Fibroblast of skin of back (primary cell): ENCODE results near the gene TMEM91.

Source experiments
- DNase-seq: peaks from one replicate; pipeline ENCODE4 v3.0.0-alpha.2; 2013

The TMEM91 gene

GRCh38 chr19:41412953-41413352 is 36.6 kb downstream of the TMEM91 start:
- DNase-seq = no peak

- no peak for DNase-seq
Measured at GRCh38 chr19:41413947-41414346, 37.6 kb downstream of the TMEM91 start.

DNA sequence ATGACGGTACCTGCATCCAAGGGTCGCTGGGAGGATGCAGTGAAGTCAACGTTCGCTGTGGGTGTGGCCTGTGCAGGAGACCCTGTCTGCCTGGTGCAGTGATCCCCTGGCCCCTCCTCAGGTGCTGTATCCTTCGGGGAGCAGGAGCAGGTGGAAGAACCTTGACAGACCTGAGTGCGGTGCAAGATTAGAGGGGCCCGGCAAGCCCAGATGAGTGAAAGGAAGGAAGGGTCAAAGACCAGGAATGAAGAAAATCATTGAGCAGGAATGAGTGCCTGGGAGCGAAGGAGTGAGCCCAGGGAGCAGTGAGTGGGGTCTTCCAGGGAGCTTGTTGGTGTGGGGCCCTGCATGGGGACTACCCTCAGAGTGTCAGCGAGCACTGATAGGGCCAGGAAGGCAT is 38.1 kb downstream of the TMEM91 start:
- DNase-seq = no peak

DNA sequence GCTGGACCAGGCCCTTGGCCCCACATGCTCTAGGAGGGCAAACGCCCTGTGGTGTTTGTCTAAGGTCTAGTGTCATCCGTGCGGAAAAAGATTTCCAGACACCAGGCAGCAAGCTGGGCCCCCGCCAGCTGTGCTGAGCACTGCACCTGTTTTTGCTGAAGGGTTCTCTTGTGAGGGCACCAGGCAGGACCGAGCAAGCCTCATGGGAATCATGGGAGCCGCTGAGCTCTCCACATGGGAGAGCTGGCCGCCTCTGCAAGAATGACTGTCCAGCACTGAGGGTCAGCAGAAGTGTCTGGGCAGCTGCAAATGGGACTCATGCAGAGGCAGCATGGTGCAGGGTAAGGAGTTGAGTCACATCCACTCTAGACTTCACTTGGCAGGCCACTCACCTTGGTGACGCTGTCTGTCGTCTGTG is 38.8 kb downstream of the TMEM91 start:
- no peak for DNase-seq

- DNase-seq = no peak
Measured at GRCh38 chr19:41416194-41416674, 39.9 kb downstream of the TMEM91 start.

- no peak for DNase-seq
Measured at GRCh38 chr19:41420101-41420880, 44.0 kb downstream of the TMEM91 start.

GRCh38 chr19:41421314-41421713 is 45.0 kb downstream of the TMEM91 start:
- no peak for DNase-seq

DNA sequence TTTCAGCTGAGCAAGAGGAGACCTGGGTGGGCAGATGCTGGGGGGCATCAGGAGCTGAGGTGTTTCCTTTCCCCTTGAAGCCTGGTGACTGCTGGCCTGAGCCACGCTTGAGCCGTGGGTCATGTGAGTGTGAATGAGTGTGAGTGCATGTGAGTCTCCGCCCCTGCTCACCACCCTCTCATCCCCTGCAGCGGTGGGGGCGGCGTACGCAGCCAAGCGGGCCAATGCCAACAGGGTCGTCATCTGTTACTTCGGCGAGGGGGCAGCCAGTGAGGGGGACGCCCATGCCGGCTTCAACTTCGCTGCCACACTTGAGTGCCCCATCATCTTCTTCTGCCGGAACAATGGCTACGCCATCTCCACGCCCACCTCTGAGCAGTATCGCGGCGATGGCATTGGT is 45.6 kb downstream of the TMEM91 start:
- no peak for DNase-seq

- no peak for DNase-seq
Measured at GRCh38 chr19:41422456-41422855, 46.1 kb downstream of the TMEM91 start.

DNA sequence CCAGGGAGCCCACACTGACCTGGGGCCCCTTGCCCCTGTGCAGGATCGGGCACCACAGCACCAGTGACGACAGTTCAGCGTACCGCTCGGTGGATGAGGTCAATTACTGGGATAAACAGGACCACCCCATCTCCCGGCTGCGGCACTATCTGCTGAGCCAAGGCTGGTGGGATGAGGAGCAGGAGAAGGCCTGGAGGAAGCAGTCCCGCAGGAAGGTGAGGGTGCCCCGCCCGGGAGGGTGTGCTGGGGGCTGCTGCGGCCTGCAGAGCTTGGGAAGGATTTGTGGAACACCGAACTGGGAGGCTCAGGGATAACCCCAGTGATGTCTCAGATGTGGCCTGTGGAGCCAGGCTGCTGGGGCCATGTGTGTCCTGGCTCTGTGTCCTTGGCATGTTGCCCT is 46.6 kb downstream of the TMEM91 start:
- DNase-seq = no peak

DNA sequence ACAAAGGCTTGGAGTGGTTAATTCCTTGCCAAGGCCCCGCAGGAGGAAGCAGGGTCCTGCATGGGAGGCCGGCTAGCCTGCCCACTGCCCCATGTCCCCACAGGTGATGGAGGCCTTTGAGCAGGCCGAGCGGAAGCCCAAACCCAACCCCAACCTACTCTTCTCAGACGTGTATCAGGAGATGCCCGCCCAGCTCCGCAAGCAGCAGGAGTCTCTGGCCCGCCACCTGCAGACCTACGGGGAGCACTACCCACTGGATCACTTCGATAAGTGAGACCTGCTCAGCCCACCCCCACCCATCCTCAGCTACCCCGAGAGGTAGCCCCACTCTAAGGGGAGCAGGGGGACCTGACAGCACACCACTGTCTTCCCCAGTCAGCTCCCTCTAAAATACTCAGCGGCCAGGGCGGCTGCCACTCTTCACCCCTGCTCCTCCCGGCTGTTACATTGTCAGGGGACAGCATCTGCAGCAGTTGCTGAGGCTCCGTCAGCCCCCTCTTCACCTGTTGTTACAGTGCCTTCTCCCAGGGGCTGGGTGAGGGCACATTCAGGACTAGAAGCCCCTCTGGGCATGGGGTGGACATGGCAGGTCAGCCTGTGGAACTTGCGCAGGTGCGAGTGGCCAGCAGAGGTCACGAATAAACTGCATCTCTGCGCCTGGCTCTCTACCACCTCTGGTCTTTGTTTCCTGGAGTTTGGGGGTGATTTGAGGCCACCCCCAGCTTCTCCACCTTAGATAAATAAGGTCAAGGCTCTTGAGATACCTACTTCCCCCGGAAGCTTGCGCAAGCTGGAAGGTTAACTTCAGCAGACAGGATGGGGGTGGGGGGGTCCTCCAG is 48.2 kb downstream of the TMEM91 start:
- DNase-seq = no peak

DNA sequence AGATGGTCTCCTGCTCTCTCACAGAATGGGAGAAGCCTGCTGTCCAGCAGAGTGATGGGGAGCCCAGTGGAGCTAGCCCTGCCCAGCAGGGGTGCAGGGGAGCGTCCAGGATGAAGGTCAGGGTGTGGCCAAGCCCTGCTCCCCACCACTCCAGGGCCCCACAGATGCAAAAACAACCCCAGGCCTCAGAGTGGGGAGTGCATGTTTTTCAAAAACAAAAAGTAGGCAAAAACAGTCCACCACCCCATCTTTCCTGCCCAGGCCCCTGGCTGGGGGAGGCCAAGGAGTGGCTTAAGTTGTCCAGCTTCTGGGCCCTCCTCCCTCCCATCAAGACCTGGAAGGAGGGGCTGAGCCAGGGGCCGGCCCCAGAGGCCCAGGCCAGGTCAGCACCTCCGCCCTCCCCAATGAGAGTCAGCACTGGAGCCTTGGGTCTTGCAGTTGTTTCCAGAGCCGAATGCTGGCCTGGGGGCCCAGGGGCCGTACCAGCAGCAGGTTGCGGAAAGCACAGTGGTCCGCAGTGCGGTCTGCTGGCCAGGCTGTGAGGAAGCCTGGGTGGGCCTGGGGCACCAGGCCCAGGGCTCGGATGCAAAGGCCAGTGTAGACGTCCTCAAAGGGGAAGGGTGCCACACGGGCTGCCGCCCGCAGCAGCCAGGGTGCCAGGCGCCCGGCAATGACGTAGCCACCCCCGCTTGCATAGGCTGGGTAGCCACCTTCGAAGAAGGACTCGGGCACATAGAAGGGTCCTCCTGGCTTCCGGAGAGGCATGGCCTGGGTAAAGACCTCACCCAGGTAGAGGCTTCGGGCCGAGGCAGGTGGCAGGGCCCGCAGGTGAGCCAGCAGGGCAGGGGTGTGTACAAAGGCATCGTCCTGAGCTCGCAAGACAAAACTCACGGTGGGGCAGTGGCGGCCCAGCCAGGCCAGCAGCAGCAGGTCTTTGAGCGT is 49.1 kb downstream of the TMEM91 start:
- DNase-seq = no peak

GRCh38 chr19:41426116-41426841 is 49.9 kb downstream of the TMEM91 start:
- no peak for DNase-seq

GRCh38 chr19:41426952-41427646 is 50.8 kb downstream of the TMEM91 start, which contains the start of gene B3GNT8:
B3GNT8 (minus strand) TSS chr19:41427374; CDS start chr19:41426778, 596 bp downstream.
- peak; percentile 71 for DNase-seq

GRCh38 chr19:41427647-41428480 is 51.5 kb downstream of the TMEM91 start:
- no peak for DNase-seq

DNA sequence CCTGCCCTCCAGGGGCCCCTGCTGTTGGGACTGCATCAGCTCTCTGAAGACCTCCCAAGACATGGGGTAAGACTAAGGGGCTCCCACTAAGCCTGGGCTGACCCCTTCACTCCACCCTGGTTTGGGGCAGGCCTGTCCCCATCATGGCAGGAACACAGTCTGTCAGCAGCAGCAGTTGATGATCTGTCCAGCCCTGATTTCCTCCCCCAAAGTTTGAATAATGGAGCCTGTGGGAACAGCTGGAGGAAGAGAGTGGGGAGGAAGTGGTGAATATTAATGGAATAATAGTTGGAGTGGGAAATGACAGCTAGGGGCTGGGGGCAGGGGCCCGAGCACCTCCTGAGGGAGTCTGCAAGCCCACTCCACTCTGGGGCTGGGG is 52.1 kb downstream of the TMEM91 start:
- DNase-seq = no peak

GRCh38 chr19:41430922-41431321 is 54.6 kb downstream of the TMEM91 start:
- peak; percentile 62 for DNase-seq

- peak; percentile 39 for DNase-seq
Measured at GRCh38 chr19:41431426-41432386, 55.4 kb downstream of the TMEM91 start.

DNA sequence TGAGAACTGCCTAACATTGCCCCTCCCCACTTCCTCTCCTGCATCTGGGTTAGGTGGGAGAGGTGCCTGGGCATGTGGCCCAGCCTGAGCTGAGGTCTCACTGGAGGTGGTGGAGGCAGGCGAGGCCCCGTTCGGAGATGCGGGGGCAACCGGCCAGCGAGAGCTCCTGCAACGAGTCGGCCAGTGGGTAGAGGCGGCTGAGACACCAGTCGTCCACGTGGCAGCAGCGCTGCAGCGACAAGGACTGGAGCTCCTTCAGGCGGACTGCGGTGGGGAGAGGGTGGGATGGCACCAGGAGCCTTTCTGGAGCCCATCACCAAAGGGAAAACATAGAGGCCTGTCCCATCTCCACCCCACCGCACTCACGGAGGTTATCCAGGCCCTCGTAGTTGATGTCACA is 56.8 kb downstream of the TMEM91 start:
- no peak for DNase-seq
